ENCODE data around the gene FGFR2. TPM values are rescaled to one million over a fixed set of nuclear protein-coding genes. Genes with fewer than 3 reads are reported as not detected.

The FGFR2 gene
- total RNA-seq, 1 experiment from 2014 or later, result 19.7 TPM

GRCh38 chr10:121539786-121540185, 58.5 kb downstream of the FGFR2 start:
- ChIA-PET RAD21 (ENCODE audit: low non-redundant PET in 1 of 2, low total read pairs in 2 of 2, uncharacterized antibody in 2 of 2, unreplicated experiment in 2 of 2) (no interaction called here), POLR2A (no interaction called here), CTCF (no interaction called here)
- Histone ChIP-seq H3K36me3 (ENCODE audit: control insufficient read depth in 1 of 2, insufficient read depth in 2 of 2, low read length in 2 of 2) (no peaks in the 10 kb centered on the region), H2AFZ (ENCODE audit: low read depth, low read length, poor library complexity, severe bottlenecking) (no peak overlapping the region), H3K4me3 (replicated peaks in 1 of 2; ENCODE audit: low read depth in 1 of 2, low read length in 2 of 2) (no peak overlapping the region), H3K79me2 (ENCODE audit: insufficient read depth, low read length) (no peaks in the 10 kb centered on the region), H3K9me2 (ENCODE audit: insufficient read depth) (no peaks in the 10 kb centered on the region), H3K9me3 (ENCODE audit: control insufficient read depth in 1 of 2, insufficient read depth in 1 of 2, low read depth in 1 of 2, low read length in 2 of 2) (no peaks in the 10 kb centered on the region), H3K4me1 (ENCODE audit: control insufficient read depth in 1 of 2, insufficient read depth in 2 of 2, low read length in 2 of 2) (no peaks in the 10 kb centered on the region), H4K20me1 (ENCODE audit: insufficient read depth) (no peaks in the 10 kb centered on the region), H3K27me3 (ENCODE audit: insufficient read depth, low read length) (no peaks in the 10 kb centered on the region), H3K4me2 (ENCODE audit: low read length) (no peak overlapping the region), H3K27ac (ENCODE audit: low read depth, low read length) (no peak overlapping the region), H3K9ac (ENCODE audit: low read length) (no peak overlapping the region)
- TF ChIP-seq POLR2A (IDR thresholded peaks at IDR 0.05; ENCODE audit: borderline replicate concordance, extremely low read depth, insufficient read depth, insufficient read length) (no peak), SP1 (IDR thresholded peaks at IDR 0.05; ENCODE audit: low read depth) (no peak), ELF1 (IDR thresholded peaks at IDR 0.05; ENCODE audit: borderline replicate concordance, low read depth) (no peak), REST (IDR thresholded peaks at IDR 0.05; ENCODE audit: low read depth) (no peak), RAD21 (IDR thresholded peaks at IDR 0.05; ENCODE audit: low read depth) (no peak), ZFX (IDR thresholded peaks at IDR 0.05) (no peak)
- DNase-seq (ENCODE audit: low read depth, low spot score) (no peak), ATAC-seq (no peak)
- intact Hi-C loops (cut with micrococcal nuclease), result no loop called here
- no TSS peak for BruUV-seq (replicated peaks)

GRCh38 chr10:121536310-121536913, 61.8 kb downstream of the FGFR2 start:
- no peaks in the 10 kb centered on the region for H3K27me3 ChIP-seq (ENCODE audit: insufficient read depth, low read length)
- no peak for DNase-seq (ENCODE audit: low read depth, low spot score)
- no peak overlapping the region for H3K4me2 ChIP-seq (ENCODE audit: low read length)
- no TSS peak for BruUV-seq (replicated peaks)
- no peaks in the 10 kb centered on the region for H3K36me3 ChIP-seq (ENCODE audit: control insufficient read depth in 1 of 2, insufficient read depth in 2 of 2, low read length in 2 of 2)
- no peaks in the 10 kb centered on the region for H3K79me2 ChIP-seq (ENCODE audit: insufficient read depth, low read length)
- ChIA-PET RAD21 (ENCODE audit: low non-redundant PET in 1 of 2, low total read pairs in 2 of 2, uncharacterized antibody in 2 of 2, unreplicated experiment in 2 of 2) (no interaction called here), CTCF (no interaction called here), POLR2A (no interaction called here)
- ATAC-seq, result no peak
- H3K4me1 ChIP-seq (ENCODE audit: control insufficient read depth in 1 of 2, insufficient read depth in 2 of 2, low read length in 2 of 2), result no peaks in the 10 kb centered on the region
- intact Hi-C loops (cut with micrococcal nuclease), result no loop called here
- no peak overlapping the region for H3K9ac ChIP-seq (ENCODE audit: low read length)
- no peaks in the 10 kb centered on the region for H3K9me3 ChIP-seq (ENCODE audit: control insufficient read depth in 1 of 2, insufficient read depth in 1 of 2, low read depth in 1 of 2, low read length in 2 of 2)
- H2AFZ ChIP-seq (ENCODE audit: low read depth, low read length, poor library complexity, severe bottlenecking), result no peak overlapping the region
- no peak for TF ChIP-seq POLR2A (IDR thresholded peaks at IDR 0.05; ENCODE audit: borderline replicate concordance, extremely low read depth, insufficient read depth, insufficient read length)
- no peak for TF ChIP-seq CTCF (IDR thresholded peaks at IDR 0.05 in 2 of 3, conservative IDR thresholded peaks at IDR 0.05 in 1 of 3; ENCODE audit: borderline replicate concordance in 1 of 3, insufficient read depth in 1 of 3, low read depth in 2 of 3, low read length in 2 of 3)
- H3K27ac ChIP-seq (ENCODE audit: low read depth, low read length), result no peak overlapping the region
- no peaks in the 10 kb centered on the region for H3K9me2 ChIP-seq (ENCODE audit: insufficient read depth)
- H4K20me1 ChIP-seq (ENCODE audit: insufficient read depth), result no peaks in the 10 kb centered on the region
- H3K4me3 ChIP-seq (replicated peaks in 1 of 2; ENCODE audit: low read depth in 1 of 2, low read length in 2 of 2), result no peak overlapping the region
